ENCODE data around the gene MAPK7. TPM values are rescaled to one million over a fixed set of nuclear protein-coding genes. Genes with fewer than 3 reads are reported as not detected.

Gene MAPK7
- total RNA-seq, 1 donor from 2014 or later = 27.2 TPM

DNA sequence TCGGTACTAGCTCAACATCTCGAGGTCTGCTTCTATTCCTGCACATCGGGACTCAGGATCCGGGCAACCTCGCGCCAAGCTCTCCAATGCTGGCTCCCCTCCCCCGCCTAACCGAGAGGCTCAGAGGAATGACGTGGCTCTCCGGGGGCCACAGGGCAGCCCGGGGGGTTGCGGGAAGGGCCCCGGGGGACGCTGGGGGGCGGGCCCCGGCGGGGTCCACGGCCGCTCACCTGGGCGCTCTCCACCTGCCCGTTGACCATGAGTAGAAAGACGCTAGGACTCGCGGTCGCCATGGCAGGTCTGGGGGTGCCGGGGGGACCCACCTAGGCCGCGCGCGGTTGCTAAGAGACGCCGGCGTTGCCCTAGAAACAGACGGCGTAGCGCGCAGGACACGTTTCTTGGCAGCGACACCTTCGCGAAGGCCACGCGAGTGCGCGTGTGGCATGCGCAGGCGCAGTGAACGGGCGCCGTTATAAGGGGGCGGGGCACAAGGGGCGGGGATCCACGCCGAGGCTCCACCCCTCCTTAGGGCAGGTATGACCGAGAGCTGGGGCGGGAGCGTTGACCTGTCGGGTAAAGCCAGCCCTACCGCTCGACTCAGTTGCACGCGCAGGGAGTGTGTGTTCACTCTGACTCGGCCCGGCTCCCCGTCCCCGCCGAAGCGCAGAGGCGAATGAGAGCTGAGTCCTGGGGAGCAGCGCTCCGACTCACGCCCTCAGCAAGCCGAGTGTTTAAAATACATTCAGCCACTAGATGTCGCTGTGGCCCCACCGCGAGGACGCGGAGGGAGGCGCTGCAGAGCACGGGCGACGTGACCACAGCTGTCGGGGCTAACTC lies 15.8 kb upstream of the MAPK7 start, which contains the start of gene B9D1:
B9D1 (minus strand) TSS at position 447 of the 837 bp plus-strand sequence; CDS start at position 293, 154 bp downstream.
- peak; percentile 97 for DNase-seq (ENCODE audit: low spot score)

DNA sequence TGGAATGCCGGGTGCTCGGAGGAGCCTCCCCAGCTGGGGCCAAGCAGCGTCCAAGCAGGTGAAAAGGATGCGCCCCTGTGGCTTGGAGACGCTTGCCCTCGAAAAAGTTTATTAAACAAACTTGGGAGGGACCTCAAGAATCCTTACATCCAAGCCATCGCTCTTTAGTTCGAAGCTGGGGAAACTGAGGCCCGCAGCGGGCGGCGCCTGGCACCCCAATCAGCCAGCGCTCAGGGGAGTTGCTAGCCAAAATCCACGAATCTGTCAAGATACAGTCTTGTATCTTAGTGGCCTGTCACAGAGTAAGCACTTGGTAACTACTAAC lies 15.2 kb upstream of the MAPK7 start:
- no peak for DNase-seq (ENCODE audit: low spot score)

DNA sequence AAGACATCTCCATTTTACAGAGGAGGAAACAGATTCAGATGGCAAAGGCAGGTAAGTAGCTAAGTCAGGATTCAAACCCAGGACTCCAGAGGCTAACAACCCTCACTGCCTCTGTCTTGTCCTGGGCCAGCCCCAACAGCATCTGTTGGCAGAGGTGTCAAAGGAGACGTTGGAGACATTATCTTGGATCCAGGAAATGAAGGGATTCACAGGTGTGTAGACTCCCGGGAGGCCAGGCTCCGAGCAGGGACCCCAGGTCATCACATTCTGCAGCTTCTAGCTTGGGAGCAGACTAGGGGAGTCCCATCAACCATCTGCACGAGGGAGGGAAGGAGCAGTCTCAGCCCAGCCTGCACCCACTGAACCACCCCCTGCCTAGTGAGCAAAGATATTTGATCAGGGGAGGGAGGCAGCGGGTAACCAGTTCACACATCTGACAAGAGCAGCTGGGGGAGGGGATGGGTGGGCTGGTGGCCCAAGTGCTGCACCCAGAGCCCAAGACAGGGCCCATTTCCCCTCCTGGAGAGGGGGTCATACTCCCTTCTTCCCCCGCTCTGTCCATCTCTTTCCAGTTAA lies 14.8 kb upstream of the MAPK7 start:
- DNase-seq (ENCODE audit: low spot score) = no peak

DNA sequence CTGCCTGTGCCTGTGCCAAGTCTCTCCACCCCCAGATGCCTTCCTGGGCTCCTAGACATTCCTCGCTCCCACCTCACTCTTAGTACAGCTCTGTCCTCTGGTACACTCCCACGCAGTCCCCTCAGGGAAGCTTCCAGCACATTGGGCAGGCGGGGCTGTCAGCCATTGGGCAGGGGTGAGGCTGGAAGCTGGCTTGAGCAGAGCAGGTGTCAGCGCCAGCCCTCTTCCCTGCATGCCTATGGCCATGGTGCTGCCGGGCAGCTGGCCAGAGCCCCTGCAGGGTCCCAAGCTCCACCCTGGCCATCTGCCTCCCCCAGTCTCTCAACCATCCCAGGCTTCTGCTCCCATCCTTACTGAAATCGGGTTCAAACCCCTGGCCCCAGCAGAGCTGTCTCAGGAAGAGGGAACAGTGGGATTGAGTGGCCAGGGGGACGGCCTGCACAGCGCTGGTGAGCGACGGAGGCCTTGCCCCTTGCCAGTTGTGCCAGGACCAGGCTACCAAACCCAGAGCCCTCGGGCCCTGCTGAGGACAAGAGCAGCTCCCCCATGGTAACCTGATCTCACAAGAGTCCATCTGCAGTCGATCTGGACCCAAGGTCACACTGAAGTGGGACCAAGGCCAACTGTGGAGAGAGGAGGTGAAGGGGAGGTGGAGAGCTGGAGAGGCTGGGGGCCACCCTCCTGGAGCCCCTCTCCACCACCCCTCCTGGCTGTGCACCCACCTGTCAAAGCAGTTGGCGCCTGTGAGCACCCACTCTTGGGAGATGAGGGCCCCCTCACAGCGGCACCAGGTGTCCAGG lies 13.4 kb upstream of the MAPK7 start:
- DNase-seq (ENCODE audit: low spot score) = no peak

DNA sequence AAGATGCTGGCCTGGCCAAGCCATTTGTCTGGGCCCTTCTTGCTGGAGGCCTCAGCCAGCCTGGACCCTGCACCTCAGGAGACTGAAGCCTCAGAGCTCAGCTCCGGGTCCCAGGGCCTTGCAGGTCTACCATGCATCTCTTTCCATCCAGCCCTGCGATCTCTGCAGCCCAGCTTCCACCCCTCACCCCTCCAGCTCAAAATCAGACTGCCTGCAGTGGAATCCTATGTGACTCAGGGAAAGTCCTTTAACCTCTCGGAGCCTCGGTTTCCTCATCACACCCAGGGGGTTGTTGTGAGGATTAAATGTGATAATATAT lies 12.8 kb upstream of the MAPK7 start:
- DNase-seq (ENCODE audit: low spot score) = no peak

DNA sequence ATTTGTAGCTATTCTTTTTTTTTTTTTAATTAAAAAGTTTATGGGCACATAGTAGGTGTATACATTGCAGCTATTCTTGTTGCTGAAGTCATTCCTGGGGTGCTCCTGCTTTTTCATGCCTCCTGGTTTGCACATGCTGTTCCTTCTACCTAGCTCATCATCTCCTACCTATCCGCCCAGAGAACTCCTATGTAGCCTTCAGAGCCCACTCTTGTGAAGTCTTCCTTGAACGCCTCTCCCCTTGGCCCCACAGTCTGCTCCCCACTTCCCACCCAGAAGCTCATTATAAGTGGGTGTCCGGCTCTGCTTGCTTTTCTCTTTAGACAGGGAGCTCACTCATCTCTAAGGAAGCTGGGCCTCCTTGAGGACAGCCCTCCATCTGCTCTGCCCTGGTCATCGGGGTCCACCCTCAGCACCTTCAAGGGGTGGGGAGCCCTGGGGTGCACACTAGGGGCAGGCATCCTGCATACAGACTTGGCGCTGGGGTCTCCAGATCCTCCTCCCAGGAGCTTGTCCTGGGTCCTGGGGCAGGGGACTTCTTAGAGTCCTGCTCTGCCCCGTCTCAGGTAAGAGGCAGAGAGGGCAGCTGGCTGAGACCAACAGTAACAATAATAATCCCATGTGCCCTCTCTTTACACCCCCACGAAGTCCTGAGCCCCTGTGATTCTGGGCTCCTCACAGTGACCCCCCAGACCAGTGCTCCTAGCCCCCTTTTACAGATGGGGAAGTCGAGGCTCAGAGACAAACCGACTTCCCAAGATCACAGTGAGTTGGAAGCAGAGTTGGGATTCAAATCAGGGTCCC lies 12.3 kb upstream of the MAPK7 start:
- DNase-seq (ENCODE audit: low spot score) = no peak

DNA sequence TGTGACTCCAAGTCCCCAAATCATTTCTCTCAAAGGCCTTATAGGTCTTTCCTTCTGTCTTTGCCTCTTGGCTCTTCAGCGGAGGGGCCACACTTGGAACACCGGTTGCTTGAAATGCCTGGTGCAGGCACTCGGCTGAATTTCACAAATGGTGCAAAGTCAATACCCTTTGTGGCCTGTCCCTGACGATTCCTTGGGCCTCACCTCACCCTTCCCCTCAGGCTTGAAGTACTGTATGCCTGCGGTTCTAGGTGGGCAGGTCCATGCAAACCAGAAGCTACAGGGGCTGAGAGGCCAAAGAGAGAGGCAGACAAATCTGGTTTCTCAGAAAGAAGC lies 11.7 kb upstream of the MAPK7 start:
- no peak for DNase-seq (ENCODE audit: low spot score)

DNA sequence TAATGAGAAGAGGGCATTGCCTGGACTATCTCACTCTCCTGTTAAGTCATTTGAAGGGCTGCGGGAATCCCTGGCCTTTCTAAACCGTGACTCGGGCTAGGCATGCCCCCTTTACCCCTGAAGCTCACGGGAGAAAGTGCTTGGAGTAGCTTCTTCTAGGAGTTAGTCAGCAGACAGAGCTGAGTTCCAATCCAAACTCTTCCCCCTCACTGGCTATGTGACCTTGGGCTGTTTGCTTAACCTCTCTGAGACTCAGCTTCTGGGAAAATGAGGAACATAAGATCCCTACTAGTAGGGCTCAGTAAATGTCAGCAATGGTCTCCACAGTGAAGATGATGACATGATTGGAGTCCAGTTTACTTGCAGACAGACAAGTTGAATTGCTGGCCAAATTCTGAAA lies 10.1 kb upstream of the MAPK7 start:
- DNase-seq (ENCODE audit: low spot score) = no peak

DNA sequence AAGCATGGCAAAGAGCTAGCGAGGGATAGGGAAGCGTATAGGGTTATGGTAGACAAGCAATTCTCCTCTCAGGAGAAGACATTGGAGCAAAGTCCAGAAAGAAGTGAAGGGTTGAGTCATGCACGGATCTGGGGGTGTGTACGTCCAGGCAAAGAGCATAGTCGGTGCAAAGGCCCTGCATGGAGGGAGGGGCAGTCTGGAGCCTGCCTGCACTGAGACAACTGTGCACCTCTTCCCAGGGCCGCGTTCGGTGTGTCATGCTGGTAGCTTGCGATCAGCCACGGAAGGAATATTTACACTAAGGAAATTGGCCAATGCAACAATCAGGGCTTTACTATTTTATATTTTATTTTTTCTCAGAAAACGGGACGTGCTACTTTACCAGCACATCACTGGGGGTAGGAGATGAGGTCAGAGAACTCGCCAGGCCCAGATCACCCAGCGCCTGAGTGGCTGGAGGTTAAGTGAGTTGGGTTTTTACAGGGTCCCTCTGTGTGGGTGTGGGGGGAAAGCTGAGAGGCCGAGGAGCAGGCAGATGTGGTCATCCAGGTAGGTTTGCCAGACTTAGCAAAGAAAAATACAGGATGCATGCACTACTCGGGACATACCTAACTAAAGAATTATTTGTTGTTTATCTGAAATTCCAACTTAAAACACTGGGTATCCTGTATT lies 9.1 kb upstream of the MAPK7 start:
- no peak for DNase-seq (ENCODE audit: low spot score)

DNA sequence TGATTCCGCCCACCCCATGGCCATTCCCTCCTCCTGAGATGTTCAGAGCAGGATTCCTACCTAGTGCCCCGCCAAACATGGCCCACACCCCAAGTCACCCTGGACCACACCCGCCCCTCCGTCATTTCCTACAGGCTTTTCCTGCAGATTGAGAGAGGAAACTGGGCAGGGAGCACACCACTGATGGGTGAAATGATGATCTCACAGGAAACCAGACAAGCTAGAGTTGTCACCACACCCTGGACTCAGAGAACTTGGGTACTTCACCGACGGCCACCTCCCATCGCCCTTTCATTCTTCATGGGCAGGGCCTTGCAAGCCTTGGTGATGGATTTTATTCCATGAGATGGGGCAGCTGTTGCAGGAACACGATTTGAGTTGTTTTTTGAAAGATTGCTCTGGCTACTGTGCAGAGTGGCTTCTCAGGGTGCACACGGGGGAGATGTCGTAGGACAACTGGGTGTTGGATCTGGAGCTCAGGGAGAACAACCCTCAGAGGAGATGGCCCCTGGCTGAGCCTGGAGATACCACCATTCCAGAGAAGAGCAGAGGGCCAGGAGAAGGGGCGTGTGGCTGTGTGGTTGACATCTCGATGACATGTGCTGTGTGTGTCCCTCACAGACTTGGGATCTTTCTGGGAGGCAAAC lies 8.3 kb upstream of the MAPK7 start:
- DNase-seq (ENCODE audit: low spot score) = no peak

DNA sequence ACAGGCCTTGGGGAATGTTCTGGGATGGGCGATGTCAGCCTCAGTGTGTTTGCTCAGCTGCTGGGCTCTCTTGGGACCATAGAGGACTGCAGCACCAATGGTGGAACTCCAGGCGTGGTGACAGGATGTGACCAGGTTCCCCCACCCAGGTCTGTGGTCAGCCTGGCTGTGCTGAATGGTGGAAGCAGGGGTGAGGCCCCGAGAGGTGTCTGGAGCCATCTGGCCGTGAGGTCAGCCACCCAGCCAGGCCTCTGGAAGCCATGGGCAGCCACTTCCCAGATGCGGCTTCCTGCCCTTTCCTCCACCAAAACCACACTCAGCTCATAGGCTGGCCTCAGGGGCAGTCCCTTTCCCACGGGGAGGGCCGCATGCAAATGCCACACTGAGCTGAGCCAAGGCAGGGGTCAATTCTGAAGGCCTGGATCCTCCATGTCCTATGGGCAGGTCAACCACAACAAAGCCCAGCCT lies 7.8 kb upstream of the MAPK7 start:
- no peak for DNase-seq (ENCODE audit: low spot score)

DNA sequence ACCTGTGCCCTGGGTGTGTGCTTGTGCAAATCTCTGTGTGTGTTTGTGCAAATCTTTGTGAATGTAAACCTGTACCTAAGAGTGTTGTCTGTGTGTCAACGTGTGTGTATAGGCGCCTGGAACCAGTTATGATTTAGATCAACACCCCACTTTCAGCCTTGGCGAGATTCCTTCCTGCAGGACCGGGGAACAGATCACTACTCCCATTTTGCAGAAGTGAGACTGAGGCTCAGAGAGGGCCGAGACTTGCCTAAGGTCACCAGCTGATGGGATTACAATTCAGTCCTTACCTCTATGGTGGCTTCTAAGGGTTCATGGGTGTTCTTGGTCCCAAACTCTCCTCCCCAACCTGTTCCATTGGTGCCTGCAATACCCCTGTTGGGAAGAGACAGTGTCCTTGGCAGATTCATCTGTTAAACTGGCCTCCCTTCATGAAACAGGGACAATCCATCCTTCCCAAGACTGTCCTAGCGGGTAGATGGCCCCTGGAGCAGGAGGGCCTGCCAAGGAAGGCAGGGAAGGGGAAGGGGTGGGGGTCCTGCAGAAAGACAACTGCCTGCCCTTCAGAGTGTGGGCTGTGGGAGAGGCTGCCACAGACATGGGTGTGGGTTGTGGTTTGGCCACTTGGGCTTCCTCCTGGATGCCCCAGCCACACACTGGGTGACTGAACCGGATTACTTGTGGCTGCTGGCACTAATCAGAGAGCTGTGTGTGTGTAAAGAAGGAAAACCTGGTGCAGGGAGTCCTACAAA lies 6.9 kb upstream of the MAPK7 start:
- DNase-seq (ENCODE audit: low spot score) = no peak

DNA sequence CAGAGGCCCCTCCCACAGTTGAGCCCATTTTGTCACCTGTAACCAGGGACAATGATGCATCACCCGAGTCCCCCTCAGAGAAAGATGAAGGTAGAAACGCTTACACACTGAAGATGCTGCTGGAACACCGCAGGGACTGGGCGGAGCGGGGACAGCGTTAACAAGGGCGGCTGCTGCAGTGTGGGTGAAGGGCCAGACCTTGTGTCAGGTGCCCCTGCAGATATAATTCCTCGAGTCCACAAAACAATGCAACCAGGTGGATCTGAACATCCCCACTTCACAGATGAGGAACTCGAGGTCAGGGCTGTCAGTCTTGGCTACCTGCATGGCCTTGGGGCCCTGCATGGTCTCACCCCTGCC lies 6.3 kb upstream of the MAPK7 start:
- DNase-seq (ENCODE audit: low spot score) = no peak

DNA sequence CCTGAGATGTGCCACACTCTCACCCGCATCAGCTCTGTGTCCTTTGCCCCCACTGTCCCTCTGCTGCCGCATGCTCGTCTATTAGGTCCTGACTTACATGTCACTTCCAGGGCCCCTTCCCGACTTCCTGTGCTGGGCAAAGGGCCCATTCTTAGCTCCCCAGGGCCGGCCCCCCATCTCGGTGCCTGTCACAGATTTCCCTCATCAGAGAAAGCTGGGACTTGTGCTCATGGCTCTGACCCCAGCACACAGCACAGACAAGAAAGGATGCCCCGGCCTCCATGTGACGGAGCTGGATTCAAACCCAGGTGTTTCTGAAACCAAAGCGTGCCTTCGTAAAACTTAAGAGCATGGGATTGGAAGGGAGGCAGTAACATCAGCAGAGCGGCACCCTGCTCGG lies 5.9 kb upstream of the MAPK7 start:
- no peak for DNase-seq (ENCODE audit: low spot score)

DNA sequence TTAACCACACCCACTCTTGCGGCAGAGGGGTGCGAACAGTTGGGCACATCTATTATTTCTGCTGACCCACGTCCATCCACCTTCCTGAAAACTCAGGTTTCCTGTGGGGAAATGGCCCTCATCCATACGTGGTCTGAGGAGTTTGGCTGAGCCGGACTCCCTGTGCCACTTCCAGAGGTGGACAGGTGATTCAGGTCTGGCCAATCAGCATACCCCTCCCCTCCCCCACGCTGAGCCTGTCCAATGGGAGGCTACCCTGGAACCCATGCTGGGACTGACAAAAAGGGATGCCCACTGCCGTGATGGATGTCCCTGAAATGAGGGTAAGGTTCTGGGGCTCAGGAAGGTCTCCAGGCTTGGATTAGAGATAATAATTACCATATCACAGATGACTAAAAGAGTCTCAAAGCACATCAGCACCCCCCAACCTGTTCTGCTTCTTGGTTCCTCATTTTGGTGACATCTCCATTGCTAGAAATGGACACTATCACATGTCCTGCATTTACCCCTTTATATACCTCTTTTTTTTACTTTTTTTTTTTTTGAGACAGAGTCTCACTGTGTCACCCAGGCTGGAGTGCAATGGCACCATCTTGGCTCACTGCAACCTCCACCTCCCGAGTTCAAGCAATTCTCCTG lies 5.3 kb upstream of the MAPK7 start:
- DNase-seq (ENCODE audit: low spot score) = no peak

DNA sequence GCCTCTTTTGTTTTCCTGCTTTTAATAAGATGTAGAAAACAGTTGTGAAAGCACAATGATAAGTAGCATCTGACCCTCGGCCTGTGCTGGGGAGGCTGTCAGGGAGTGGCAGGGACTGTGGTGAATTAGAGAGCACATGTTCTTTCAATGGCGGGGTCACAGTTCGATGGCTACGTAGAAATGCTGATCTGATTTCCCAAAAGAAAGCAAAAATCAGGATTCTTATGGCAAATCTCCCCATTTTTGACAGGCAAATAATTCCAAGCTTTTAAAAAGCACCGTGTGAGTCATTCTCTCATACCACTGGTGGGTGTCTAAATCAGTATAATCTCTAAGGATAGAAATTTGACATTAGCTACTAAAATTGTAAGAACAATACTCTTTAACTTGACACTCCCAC lies 4.2 kb upstream of the MAPK7 start:
- peak; percentile 30 for DNase-seq (ENCODE audit: low spot score)

DNA sequence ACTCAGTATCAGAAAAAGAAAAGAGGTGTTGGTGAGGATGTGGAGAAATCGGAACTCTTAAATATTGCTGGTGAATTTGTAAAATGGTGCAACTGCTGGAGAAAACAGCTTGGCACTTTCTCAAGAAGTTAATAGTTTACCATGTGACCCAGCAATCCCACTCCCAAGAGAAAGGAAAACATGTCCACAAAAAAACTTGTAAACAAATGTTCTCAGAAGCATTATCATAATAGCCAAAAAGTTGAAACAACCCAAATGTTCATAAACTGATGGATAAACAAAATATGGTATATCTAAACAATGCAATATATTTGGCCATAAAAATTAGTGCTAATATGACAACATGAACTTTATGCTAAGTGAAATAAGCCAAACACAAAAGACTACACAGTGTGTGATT lies 2.6 kb upstream of the MAPK7 start:
- no peak for DNase-seq (ENCODE audit: low spot score)

DNA sequence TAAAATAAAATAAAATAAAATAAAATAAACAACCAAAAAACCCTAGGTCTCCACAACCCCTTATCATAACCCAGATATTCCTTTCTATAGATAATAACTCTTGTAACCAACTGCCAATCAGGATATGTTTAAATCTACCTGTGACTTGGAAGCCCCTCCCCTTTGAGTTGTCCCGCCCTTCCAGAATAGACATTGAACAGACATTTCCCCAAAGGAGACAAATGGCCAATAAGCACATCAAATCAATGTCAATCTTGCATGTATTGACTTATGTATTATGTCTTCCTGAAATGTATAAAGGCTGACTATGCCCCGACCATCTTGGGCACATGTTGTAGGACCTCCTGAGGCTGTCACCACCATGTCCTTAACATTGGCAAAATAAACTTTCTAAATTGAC lies 1.5 kb upstream of the MAPK7 start:
- DNase-seq (ENCODE audit: low spot score) = no peak
